Measurements from ENCODE around the gene TBPL1.

DNA sequence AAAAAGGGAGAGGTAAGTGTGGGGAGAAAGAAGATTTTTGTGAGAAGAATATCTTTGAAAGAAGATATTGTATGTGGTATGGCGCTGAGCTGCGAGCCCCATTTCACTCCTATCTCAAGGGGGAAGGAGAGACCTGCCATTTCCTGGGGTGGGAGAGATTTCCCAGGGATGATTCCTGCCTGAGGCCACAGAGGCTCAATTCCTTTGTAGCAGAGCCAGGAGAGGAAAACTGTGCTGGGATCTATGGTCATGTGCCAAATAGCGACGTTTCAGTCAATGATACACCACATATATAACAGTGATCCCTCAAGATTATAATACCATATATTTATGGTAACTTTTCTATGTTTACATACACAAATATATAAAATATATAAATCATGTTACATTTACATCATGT, 35.2 kb upstream of the TBPL1 start:
- TF ChIP-seq, protein P1, sequence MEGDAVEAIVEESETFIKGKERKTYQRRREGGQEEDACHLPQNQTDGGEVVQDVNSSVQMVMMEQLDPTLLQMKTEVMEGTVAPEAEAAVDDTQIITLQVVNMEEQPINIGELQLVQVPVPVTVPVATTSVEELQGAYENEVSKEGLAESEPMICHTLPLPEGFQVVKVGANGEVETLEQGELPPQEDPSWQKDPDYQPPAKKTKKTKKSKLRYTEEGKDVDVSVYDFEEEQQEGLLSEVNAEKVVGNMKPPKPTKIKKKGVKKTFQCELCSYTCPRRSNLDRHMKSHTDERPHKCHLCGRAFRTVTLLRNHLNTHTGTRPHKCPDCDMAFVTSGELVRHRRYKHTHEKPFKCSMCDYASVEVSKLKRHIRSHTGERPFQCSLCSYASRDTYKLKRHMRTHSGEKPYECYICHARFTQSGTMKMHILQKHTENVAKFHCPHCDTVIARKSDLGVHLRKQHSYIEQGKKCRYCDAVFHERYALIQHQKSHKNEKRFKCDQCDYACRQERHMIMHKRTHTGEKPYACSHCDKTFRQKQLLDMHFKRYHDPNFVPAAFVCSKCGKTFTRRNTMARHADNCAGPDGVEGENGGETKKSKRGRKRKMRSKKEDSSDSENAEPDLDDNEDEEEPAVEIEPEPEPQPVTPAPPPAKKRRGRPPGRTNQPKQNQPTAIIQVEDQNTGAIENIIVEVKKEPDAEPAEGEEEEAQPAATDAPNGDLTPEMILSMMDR (IDR thresholded peaks at IDR 0.05) = no peak
- TF ChIP-seq EP300 (IDR thresholded peaks at IDR 0.05) = no peak
- no peak for TF ChIP-seq POLR2A (IDR thresholded peaks at IDR 0.05)

Data from sigmoid colon (tissue), 4 donors.